Measurements from ENCODE around the gene MAS1. TPM values are rescaled to one million over a fixed set of nuclear protein-coding genes. Genes with fewer than 3 reads are reported as not detected.

The MAS1 gene
- total and polyA plus RNA-seq, 2 donors (not counting 1 experiment from before 2014, with no cell fraction given) = not detected

- CTCF ChIA-PET = no interaction called here
- no peak for DNase-seq
- WGBS (ENCODE audit: insufficient coverage) = 59% methylated on average over 2 of the region's 4 CpGs
These were observed 15.6 kb upstream of the MAS1 start for GRCh38 chr6:159875194-159875593.

GRCh38 chr6:159876242-159876641 is 14.5 kb upstream of the MAS1 start:
- Histone ChIP-seq H3K36me3 (replicated peaks in 1 of 2; ENCODE audit: control extremely low read depth in 1 of 2, control insufficient read depth in 1 of 2, extremely low read depth in 1 of 2, insufficient read depth in 2 of 2, low read length in 1 of 2) (no peaks in the 10 kb centered on the region), H3K9ac (ENCODE audit: low read length) (no peak overlapping the region), H2AFZ (ENCODE audit: insufficient read depth, low read depth, low read length, poor library complexity, severe bottlenecking) (no peak overlapping the region), H3K9me3 (ENCODE audit: control extremely low read depth in 1 of 3, control insufficient read depth in 2 of 3, insufficient read depth in 1 of 3, low read length in 2 of 3) (no peaks in the 10 kb centered on the region), H4K20me1 (ENCODE audit: control insufficient read depth, insufficient read depth, low read length, poor library complexity, severe bottlenecking) (no peaks in the 10 kb centered on the region), H3K27me3 (replicated peaks in 1 of 4; ENCODE audit: control extremely low read depth in 1 of 4, control insufficient read depth in 3 of 4, insufficient read depth in 4 of 4, low read length in 3 of 4) (no peaks in the 10 kb centered on the region), H3K27ac (ENCODE audit: low read length in 2 of 2) (no peak overlapping the region), H3K79me2 (ENCODE audit: control insufficient read depth, insufficient read depth, low read length) (no peaks in the 10 kb centered on the region), H3K4me2 (replicated peaks; ENCODE audit: low read depth, low read length, poor library complexity, severe bottlenecking) (no peak overlapping the region), H3K4me3 (ENCODE audit: control extremely low read depth in 1 of 5, extremely low read depth in 1 of 5, insufficient read depth in 1 of 5, low read depth in 2 of 5, low read length in 4 of 5) (no peak overlapping the region), H3K4me1 (ENCODE audit: control insufficient read depth in 2 of 2, insufficient read depth in 2 of 2, low read length in 2 of 2) (peaks cover 0 to 4% of the 10 kb centered on the region in 2 donors)
- peaks cover 9% of the 10 kb centered on the region for H3K4me1 Mint-ChIP-seq
- 100% methylated on average over 1 of the region's 3 CpGs for WGBS (ENCODE audit: insufficient coverage)
- H3K27me3 Mint-ChIP-seq = peaks cover 16% of the 10 kb centered on the region
- TF ChIP-seq CTCF (IDR thresholded peaks at IDR 0.05) = no peak
- TF ChIP-seq EZH2 (IDR thresholded peaks at IDR 0.05; ENCODE audit: borderline replicate concordance, insufficient read depth, low read depth, low read length, poor library complexity, severe bottlenecking) = no peak
- intact Hi-C loops (cut with micrococcal nuclease) = no loop called here
- ChIA-PET POLR2A (no interaction called here), CTCF (interaction anchor here (1.4 kb wide), 1 partner anchor 13 kb away, joined by 5 read pairs; no protein-coding TSS in a partner anchor)
- H3K9me3 Mint-ChIP-seq (ENCODE audit: insufficient read depth) = no peaks in the 10 kb centered on the region
- H3K27ac Mint-ChIP-seq = no peak overlapping the region
- ATAC-seq (ENCODE audit: low read depth) = no peak
- no peak overlapping the region for H3K4me3 Mint-ChIP-seq
- no peak for DNase-seq

More at GRCh38 chr6:159875194-159875593, 15.6 kb upstream of the MAS1 start:
- no peak overlapping the region for H3K27ac Mint-ChIP-seq
- POLR2A ChIA-PET = no interaction called here
- Histone ChIP-seq H2AFZ (ENCODE audit: insufficient read depth, low read depth, low read length, poor library complexity, severe bottlenecking) (no peak overlapping the region), H3K9ac (ENCODE audit: low read length) (no peak overlapping the region), H3K4me3 (ENCODE audit: control extremely low read depth in 1 of 5, extremely low read depth in 1 of 5, insufficient read depth in 1 of 5, low read depth in 2 of 5, low read length in 4 of 5) (no peak overlapping the region), H3K36me3 (replicated peaks in 1 of 2; ENCODE audit: control extremely low read depth in 1 of 2, control insufficient read depth in 1 of 2, extremely low read depth in 1 of 2, insufficient read depth in 2 of 2, low read length in 1 of 2) (no peaks in the 10 kb centered on the region), H3K4me2 (replicated peaks; ENCODE audit: low read depth, low read length, poor library complexity, severe bottlenecking) (no peak overlapping the region), H3K4me1 (ENCODE audit: control insufficient read depth in 2 of 2, insufficient read depth in 2 of 2, low read length in 2 of 2) (peaks cover 0 to 4% of the 10 kb centered on the region in 2 donors), H3K9me3 (ENCODE audit: control extremely low read depth in 1 of 3, control insufficient read depth in 2 of 3, insufficient read depth in 1 of 3, low read length in 2 of 3) (no peaks in the 10 kb centered on the region), H3K27me3 (replicated peaks in 1 of 4; ENCODE audit: control extremely low read depth in 1 of 4, control insufficient read depth in 3 of 4, insufficient read depth in 4 of 4, low read length in 3 of 4) (no peaks in the 10 kb centered on the region), H3K27ac (ENCODE audit: low read length in 2 of 2) (no peak overlapping the region), H4K20me1 (ENCODE audit: control insufficient read depth, insufficient read depth, low read length, poor library complexity, severe bottlenecking) (no peaks in the 10 kb centered on the region), H3K79me2 (ENCODE audit: control insufficient read depth, insufficient read depth, low read length) (no peaks in the 10 kb centered on the region)
- H3K4me3 Mint-ChIP-seq = no peak overlapping the region
- no peak for TF ChIP-seq EZH2 (IDR thresholded peaks at IDR 0.05; ENCODE audit: borderline replicate concordance, insufficient read depth, low read depth, low read length, poor library complexity, severe bottlenecking)
- peaks cover 9% of the 10 kb centered on the region for H3K4me1 Mint-ChIP-seq
- H3K27me3 Mint-ChIP-seq = peaks cover 16% of the 10 kb centered on the region
- ATAC-seq (ENCODE audit: low read depth) = no peak
- H3K9me3 Mint-ChIP-seq (ENCODE audit: insufficient read depth) = no peaks in the 10 kb centered on the region
- intact Hi-C loops (cut with micrococcal nuclease) = no loop called here

Data from B cell (primary cell).